Lower leg skin (tissue), 3 donors: ENCODE data around the gene ESPL1.

Experiments used
- CTCF ChIP-seq, 3 donors: fragments of 450-650 bp; IDR thresholded peaks; one replicate each; pipeline ENCODE4 v1.5.1; 2016; ENCODE audit warnings: antibody characterized with exemption in 3 of 3, mild to moderate bottlenecking in 3 of 3, moderate library complexity in 2 of 3
- POLR2A ChIP-seq, 2 donors: fragments of 450-650 bp; IDR thresholded peaks; one replicate each; pipeline ENCODE4 v1.6.1; 2016 to 2017; ENCODE audit warnings: antibody characterized with exemption in 2 of 2, mild to moderate bottlenecking in 1 of 2, moderate library complexity in 1 of 2

- TF ChIP-seq CTCF (IDR thresholded peaks at IDR 0.05) (no peak), POLR2A (IDR thresholded peaks at IDR 0.05) (no peak)
Observed at GRCh38 chr12:53230108-53230845, 37.8 kb upstream of the ESPL1 start.
